Osteoblast (primary cell): ENCODE results near the gene RNF44. TPM values are rescaled to one million over a fixed set of nuclear protein-coding genes. Genes with fewer than 3 reads are reported as not detected.

ENCODE experiments used
- DNase-seq: peaks from one replicate; pipeline ENCODE4 v3.0.0; 2011; ENCODE audit warnings: low spot score, mixed read lengths; ENCODE audit not compliant: insufficient read length; ENCODE audit errors: missing footprints
- H2AFZ ChIP-seq: 2 replicates; pipeline ENCODE4 v1.6.0; 2011; ENCODE audit warnings: mild to moderate bottlenecking, low read length
- H3K27ac ChIP-seq: 2 replicates; pipeline ENCODE4 v1.5.1; 2011; ENCODE audit warnings: mild to moderate bottlenecking, low read depth, low read length, moderate library complexity
- H3K27me3 ChIP-seq: 2 replicates; pipeline ENCODE4 v1.6.0; 2012; ENCODE audit warnings: mild to moderate bottlenecking, control low read depth, inconsistent platforms, low read length, moderate library complexity; ENCODE audit not compliant: insufficient read depth
- H3K36me3 ChIP-seq: 2 replicates; pipeline ENCODE4 v1.5.1; 2011; ENCODE audit warnings: mild to moderate bottlenecking, low read length, control low read depth, moderate library complexity; ENCODE audit not compliant: insufficient read depth
- H3K4me1 ChIP-seq: 2 replicates; pipeline ENCODE4 v1.5.1; 2011; ENCODE audit warnings: mild to moderate bottlenecking, low read length, control low read depth, moderate library complexity; ENCODE audit not compliant: insufficient read depth
- H3K4me2 ChIP-seq: 2 replicates; pipeline ENCODE4 v1.6.0; 2011; ENCODE audit warnings: mild to moderate bottlenecking, low read length; ENCODE audit not compliant: insufficient read depth
- H3K4me3 ChIP-seq: fragments of 200-600 bp; sonication (generic); 3 replicates; pipeline ENCODE4 v1.5.1; 2012; ENCODE audit warnings: mild to moderate bottlenecking, low read length, inconsistent platforms; ENCODE audit not compliant: insufficient read depth
- H3K79me2 ChIP-seq: 2 replicates; pipeline ENCODE4 v1.6.0; 2012; ENCODE audit warnings: mild to moderate bottlenecking, low read length, control low read depth, inconsistent platforms; ENCODE audit not compliant: insufficient read depth
- H3K9me3 ChIP-seq: 2 replicates; pipeline ENCODE4 v1.5.1; 2011; ENCODE audit warnings: low read depth, low read length, control low read depth
- H4K20me1 ChIP-seq: 2 replicates; pipeline ENCODE4 v1.6.0; 2012; ENCODE audit warnings: mild to moderate bottlenecking, low read length, control low read depth; ENCODE audit not compliant: insufficient read depth
- CTCF ChIP-seq: IDR thresholded peaks from 2 replicates; pipeline ENCODE4 v1.5.1; 2011; ENCODE audit warnings: mild to moderate bottlenecking, low read depth, low read length, moderate library complexity; ENCODE audit errors: extremely low read depth
- total RNA-seq: library from RNA; depleted of rRNA; stranded (reverse); fragments of >200 nt; gene quantifications from 2 replicates; pipeline ENCODE4 v1.2.3, GENCODE V29; 2012

The RNF44 gene
- total RNA-seq, 1 donor: 5.4 TPM

GRCh38 chr5:176519810-176520720 lies 17.1 kb downstream of the RNF44 start:
- Histone ChIP-seq H2AFZ (no peak overlapping the region), H4K20me1 (no peaks in the 10 kb centered on the region), H3K27me3 (no peaks in the 10 kb centered on the region), H3K79me2 (no peaks in the 10 kb centered on the region), H3K27ac (no peak overlapping the region), H3K4me1 (no peaks in the 10 kb centered on the region), H3K36me3 (no peaks in the 10 kb centered on the region), H3K4me3 (no peak overlapping the region), H3K4me2 (no peak overlapping the region), H3K9me3 (no peaks in the 10 kb centered on the region)
- no peak for DNase-seq
- TF ChIP-seq CTCF: no peak

GRCh38 chr5:176517053-176517661 lies 20.0 kb downstream of the RNF44 start:
- no peak overlapping the region for H3K4me2 ChIP-seq
- H3K4me1 ChIP-seq: no peaks in the 10 kb centered on the region
- H3K27ac ChIP-seq: no peak overlapping the region
- no peaks in the 10 kb centered on the region for H4K20me1 ChIP-seq
- no peaks in the 10 kb centered on the region for H3K27me3 ChIP-seq
- H3K79me2 ChIP-seq: no peaks in the 10 kb centered on the region
- DNase-seq: no peak
- no peaks in the 10 kb centered on the region for H3K36me3 ChIP-seq
- no peaks in the 10 kb centered on the region for H3K9me3 ChIP-seq
- no peak for TF ChIP-seq CTCF
- no peak overlapping the region for H2AFZ ChIP-seq
- H3K4me3 ChIP-seq: no peak overlapping the region

GRCh38 chr5:176515396-176515795 lies 21.8 kb downstream of the RNF44 start:
- Histone ChIP-seq H2AFZ (no peak overlapping the region), H3K4me1 (no peaks in the 10 kb centered on the region), H4K20me1 (no peaks in the 10 kb centered on the region), H3K9me3 (no peaks in the 10 kb centered on the region), H3K4me2 (no peak overlapping the region), H3K36me3 (no peaks in the 10 kb centered on the region), H3K79me2 (no peaks in the 10 kb centered on the region), H3K27me3 (no peaks in the 10 kb centered on the region), H3K27ac (no peak overlapping the region), H3K4me3 (no peak overlapping the region)
- no peak for TF ChIP-seq CTCF
- no peak for DNase-seq
